CD8-positive, alpha-beta memory T cell (primary cell): Measurements from ENCODE around the gene LCN6. TPM values are rescaled to one million over a fixed set of nuclear protein-coding genes. Genes with fewer than 3 reads are reported as not detected.
"Not testable (repeated sequence)": the region's sequence is repeated elsewhere in the genome, so short reads cannot be mapped to it uniquely, and the experiment has no call there.

Experiments used
- CTCF ChIA-PET: fragments of 350-600 bp; sonication (Branson Sonifier 250); formaldehyde crosslinking; loops from one replicate; lab custom pipeline; 2021; ENCODE audit warnings: antibody characterized with exemption; lab: Charles Lee
- POLR2A ChIA-PET: fragments of 350-600 bp; sonication (Branson Sonifier 250); formaldehyde crosslinking; loops from one replicate; lab custom pipeline; 2021; ENCODE audit warnings: antibody characterized with exemption; lab: Charles Lee
- DNase-seq, 5 donors: peaks; one replicate each; pipeline versions ENCODE4 v3.0.0 to v3.0.0-alpha.2; 2020 to 2022; ENCODE audit warnings: mixed read lengths in 1 of 5
- H3K27ac ChIP-seq: one replicate; pipeline ENCODE4 v1.7.0; 2013; ENCODE audit warnings: low read depth, mild to moderate bottlenecking, low read length, moderate library complexity
- H3K27me3 ChIP-seq: 2 replicates; pipeline ENCODE4 v1.7.0; 2013; ENCODE audit warnings: low read length, mild to moderate bottlenecking; ENCODE audit not compliant: insufficient read depth, poor library complexity, severe bottlenecking
- H3K36me3 ChIP-seq: 2 replicates; pipeline ENCODE4 v1.7.0; 2013; ENCODE audit warnings: mild to moderate bottlenecking, low read length, moderate library complexity; ENCODE audit not compliant: insufficient read depth
- H3K4me1 ChIP-seq: 2 replicates; pipeline ENCODE4 v1.7.0; 2013; ENCODE audit warnings: mild to moderate bottlenecking, low read length, moderate library complexity; ENCODE audit not compliant: insufficient read depth
- H3K4me3 ChIP-seq: 2 replicates; pipeline ENCODE4 v1.7.0; 2013; ENCODE audit warnings: mild to moderate bottlenecking, low read length
- H3K9me3 ChIP-seq: 2 replicates; pipeline ENCODE4 v1.7.0; 2013; ENCODE audit warnings: mild to moderate bottlenecking, low read length
- H3K27ac Mint-ChIP-seq, 8 donors: one replicate each; pipeline ENCODE4 v1.8.0; 2020 to 2021; ENCODE audit warnings: mixed read lengths in 8 of 8, mild to moderate bottlenecking in 6 of 8, inconsistent platforms in 3 of 8, moderate library complexity in 3 of 8
- H3K27me3 Mint-ChIP-seq, 2 donors: one replicate each; pipeline ENCODE4 v1.8.0; 2020 to 2021; ENCODE audit warnings: mixed read lengths in 2 of 2, mild to moderate bottlenecking in 1 of 2, moderate library complexity in 1 of 2
- H3K36me3 Mint-ChIP-seq, 3 donors: one replicate each; pipeline ENCODE4 v1.8.0; 2020 to 2021; ENCODE audit warnings: mixed read lengths in 3 of 3, inconsistent platforms in 1 of 3, mild to moderate bottlenecking in 1 of 3
- H3K4me1 Mint-ChIP-seq, 3 donors: one replicate each; pipeline ENCODE4 v1.8.0; 2020 to 2021; ENCODE audit warnings: mixed read lengths in 3 of 3, inconsistent platforms in 1 of 3, mild to moderate bottlenecking in 1 of 3
- H3K4me3 Mint-ChIP-seq, 7 donors: one replicate each; pipeline ENCODE4 v1.8.0; 2020 to 2021; ENCODE audit warnings: mixed read lengths in 7 of 7, mild to moderate bottlenecking in 6 of 7, moderate library complexity in 4 of 7, inconsistent platforms in 2 of 7
- H3K9me3 Mint-ChIP-seq, 5 donors: one replicate each; pipeline ENCODE4 v1.8.0; 2020 to 2022; ENCODE audit warnings: mixed read lengths in 5 of 5, mild to moderate bottlenecking in 3 of 5, moderate library complexity in 2 of 5, inconsistent platforms in 1 of 5
- polyA plus RNA-seq: library from polyadenylated mRNA; unstranded; fragments of 300-500 nt; fragmentation: Illumina TruSeq; gene quantifications from one replicate; pipeline ENCODE4 v1.2.3, GENCODE V29; 2021
- total RNA-seq, 2 experiments: library from RNA; stranded (reverse); gene quantifications; one replicate each; pipeline ENCODE4 v1.2.3, GENCODE V29; 2021

The LCN6 gene
- total and polyA plus RNA-seq, 3 experiments from 2014 or later = not detected

DNA sequence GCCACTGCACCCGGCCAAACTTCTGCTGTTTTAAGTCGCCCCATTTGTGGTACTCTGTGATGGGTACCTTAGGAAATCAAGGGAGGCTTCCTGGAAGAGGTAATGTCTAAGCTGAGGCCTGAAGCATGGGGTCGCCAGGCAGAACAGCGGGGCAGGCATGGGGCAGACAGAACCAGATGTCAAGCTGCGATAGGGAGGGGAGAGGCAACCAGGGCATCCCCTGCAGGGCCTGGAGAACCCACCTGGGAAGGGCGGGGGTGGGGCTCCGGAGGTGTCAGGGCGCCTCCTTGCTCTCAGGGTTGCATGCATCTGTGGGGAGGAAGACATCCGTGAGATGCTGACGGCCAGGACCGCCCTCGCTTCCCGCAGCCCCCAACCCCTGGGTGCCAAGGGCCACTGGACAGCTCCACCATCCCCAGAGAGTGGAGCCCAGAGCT, 13.2 kb upstream of the LCN6 start:
- Mint-ChIP-seq H3K27ac (peak overlapping the region in 1 of 8 donors; percentile 57), H3K9me3 (no peaks in the 10 kb centered on the region), H3K4me1 (peaks cover 2 to 8% (median 5%) of the 10 kb centered on the region in 3 donors), H3K36me3 (no peaks in the 10 kb centered on the region), H3K27me3 (peaks cover 7 to 13% of the 10 kb centered on the region in 2 donors), H3K4me3 (no peak overlapping the region)
- H3K27me3 ChIP-seq = no peaks in the 10 kb centered on the region
- H3K4me3 ChIP-seq = no peak overlapping the region
- CTCF ChIA-PET = interaction anchor here (1.3 kb wide), 1 partner anchor 16 kb away, joined by 4 read pairs; no protein-coding TSS in a partner anchor
- DNase-seq = no peak
- H3K4me1 ChIP-seq = no peaks in the 10 kb centered on the region
- POLR2A ChIA-PET = no interaction called here
- no peaks in the 10 kb centered on the region for H3K9me3 ChIP-seq
- H3K36me3 ChIP-seq = no peaks in the 10 kb centered on the region
- no peak overlapping the region for H3K27ac ChIP-seq

- H3K36me3 Mint-ChIP-seq, H3K4me3 Mint-ChIP-seq, H3K4me1 Mint-ChIP-seq, H3K4me1 ChIP-seq, H3K9me3 ChIP-seq, H3K27me3 ChIP-seq, H3K9me3 Mint-ChIP-seq, H3K4me3 ChIP-seq, H3K27ac ChIP-seq, POLR2A ChIA-PET, H3K36me3 ChIP-seq: not testable (repeated sequence)
- DNase-seq = peak in 1 of 5 donors; percentile 25
- Mint-ChIP-seq H3K27me3 (peaks cover 7 to 16% of the 10 kb centered on the region in 2 donors), H3K27ac (peak overlapping the region in 2 of 8 donors; percentile 39 to 57)
- CTCF ChIA-PET = interaction anchor here (1.3 kb wide), 1 partner anchor 17 kb away, joined by 4 read pairs; no protein-coding TSS in a partner anchor
These were observed 12.7 kb upstream of the LCN6 start for GRCh38 chr9:136760834-136761544.

- ChIA-PET CTCF (interaction anchor here (1.3 kb wide), 1 partner anchor 17 kb away, joined by 4 read pairs; no protein-coding TSS in a partner anchor), POLR2A (no interaction called here)
- Mint-ChIP-seq H3K36me3 (no peaks in the 10 kb centered on the region), H3K27ac (no peak overlapping the region), H3K4me1 (no peaks in the 10 kb centered on the region), H3K9me3 (peaks cover 0 to 5% (median 2%) of the 10 kb centered on the region in 5 donors), H3K4me3 (no peak overlapping the region), H3K27me3 (peaks cover 7 to 21% of the 10 kb centered on the region in 2 donors)
- Histone ChIP-seq H3K4me1 (no peaks in the 10 kb centered on the region), H3K4me3 (no peak overlapping the region), H3K27ac (no peak overlapping the region), H3K9me3 (no peaks in the 10 kb centered on the region), H3K36me3 (no peaks in the 10 kb centered on the region), H3K27me3 (no peaks in the 10 kb centered on the region)
- no peak for DNase-seq
These were observed 12.1 kb upstream of the LCN6 start for GRCh38 chr9:136760424-136760823.

DNA sequence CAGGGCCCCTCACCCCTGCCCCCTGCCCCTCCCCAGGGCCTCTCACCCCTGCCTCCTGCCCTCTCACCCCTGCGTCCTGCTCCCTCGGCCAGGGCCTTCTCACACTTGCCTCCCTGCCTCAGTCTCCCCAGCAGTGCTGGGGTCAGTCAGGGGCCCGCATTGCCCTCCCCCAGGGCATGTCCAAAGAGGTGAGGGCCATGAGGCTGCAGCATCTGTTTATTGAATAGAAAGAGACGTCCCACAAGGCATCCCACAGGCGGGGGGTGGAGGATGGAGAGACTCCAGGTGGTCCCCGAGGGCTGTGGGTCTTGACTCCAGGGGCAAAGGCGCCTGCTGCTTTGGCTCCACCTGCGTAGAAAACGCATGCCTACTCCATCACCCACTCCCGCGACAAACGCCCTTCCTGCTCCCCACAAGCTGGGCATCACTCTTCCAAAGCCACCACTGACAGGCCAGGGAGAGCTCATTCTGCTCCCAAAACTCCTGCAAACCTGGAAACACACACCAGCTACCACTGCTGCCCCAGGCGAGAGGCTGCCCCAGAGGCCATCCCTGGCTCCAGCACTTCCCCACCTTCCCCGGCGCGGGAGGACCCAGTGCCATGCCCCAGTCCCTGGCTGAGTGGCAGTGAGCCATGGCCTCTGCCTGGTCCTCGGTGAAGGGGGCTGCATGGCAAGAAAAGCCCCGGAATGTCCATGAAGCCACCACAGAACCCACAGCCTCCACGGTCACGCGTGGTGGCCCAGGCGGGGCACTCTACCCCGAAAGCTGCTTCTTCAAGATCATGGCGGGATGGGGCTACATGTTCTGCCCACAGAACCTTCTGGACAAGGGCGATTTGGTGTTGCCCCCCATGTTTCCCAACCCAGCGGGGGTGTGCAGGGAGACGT, 11.4 kb upstream of the LCN6 start:
- Histone ChIP-seq H3K4me3 (no peak overlapping the region), H3K27ac (no peak overlapping the region), H3K9me3 (no peaks in the 10 kb centered on the region), H3K4me1 (no peaks in the 10 kb centered on the region), H3K36me3 (no peaks in the 10 kb centered on the region), H3K27me3 (no peaks in the 10 kb centered on the region)
- CTCF ChIA-PET = no interaction called here
- Mint-ChIP-seq H3K36me3 (no peaks in the 10 kb centered on the region), H3K4me3 (no peak overlapping the region), H3K27me3 (peaks cover 7 to 22% of the 10 kb centered on the region in 2 donors), H3K4me1 (no peaks in the 10 kb centered on the region), H3K9me3 (peaks cover 0 to 7% (median 2%) of the 10 kb centered on the region in 5 donors), H3K27ac (no peak overlapping the region)
- POLR2A ChIA-PET = no interaction called here
- DNase-seq = peak in 1 of 5 donors; percentile 33

GRCh38 chr9:136759001-136759400, 10.7 kb upstream of the LCN6 start:
- no peak overlapping the region for H3K27ac Mint-ChIP-seq
- H3K4me3 Mint-ChIP-seq = no peak overlapping the region
- H3K36me3 ChIP-seq = no peaks in the 10 kb centered on the region
- POLR2A ChIA-PET = no interaction called here
- no peaks in the 10 kb centered on the region for H3K27me3 ChIP-seq
- H3K27me3 Mint-ChIP-seq = peaks cover 7 to 22% of the 10 kb centered on the region in 2 donors
- no peaks in the 10 kb centered on the region for H3K4me1 Mint-ChIP-seq
- H3K36me3 Mint-ChIP-seq = no peaks in the 10 kb centered on the region
- H3K4me1 ChIP-seq = no peaks in the 10 kb centered on the region
- no peaks in the 10 kb centered on the region for H3K9me3 ChIP-seq
- CTCF ChIA-PET = interaction anchor here (1.3 to 1.5 kb wide), 2 partner anchors 10 to 29 kb away, joined by 3 to 4 read pairs; partner anchors contain the start of gene LCN6
- DNase-seq = peak in 1 of 5 donors; percentile 41
- H3K9me3 Mint-ChIP-seq = peaks cover 0 to 7% (median 2%) of the 10 kb centered on the region in 5 donors
- no peak overlapping the region for H3K4me3 ChIP-seq
- H3K27ac ChIP-seq = no peak overlapping the region

- Mint-ChIP-seq H3K4me3 (no peak overlapping the region), H3K27ac (no peak overlapping the region), H3K4me1 (no peaks in the 10 kb centered on the region), H3K36me3 (peaks cover 0 to under 1% (median 0%) of the 10 kb centered on the region in 3 donors), H3K27me3 (peaks cover 7 to 22% of the 10 kb centered on the region in 2 donors), H3K9me3 (peaks cover 1 to 8% (median 3%) of the 10 kb centered on the region in 5 donors)
- Histone ChIP-seq H3K4me1 (no peaks in the 10 kb centered on the region), H3K36me3 (no peaks in the 10 kb centered on the region), H3K9me3 (no peaks in the 10 kb centered on the region), H3K27ac (no peak overlapping the region), H3K4me3 (no peak overlapping the region), H3K27me3 (no peaks in the 10 kb centered on the region)
- ChIA-PET POLR2A (interaction anchor here (0.7 kb wide), 1 partner anchor 796 kb away, joined by 3 read pairs; no protein-coding TSS in a partner anchor), CTCF (interaction anchor here (0.6 to 1.5 kb wide), 4 partner anchors 9 to 31 kb away, joined by 3 to 4 read pairs (median 3); partner anchors contain the start of gene LCN6)
- no peak for DNase-seq
These were observed 9.4 kb upstream of the LCN6 start for GRCh38 chr9:136757751-136758140.

DNA sequence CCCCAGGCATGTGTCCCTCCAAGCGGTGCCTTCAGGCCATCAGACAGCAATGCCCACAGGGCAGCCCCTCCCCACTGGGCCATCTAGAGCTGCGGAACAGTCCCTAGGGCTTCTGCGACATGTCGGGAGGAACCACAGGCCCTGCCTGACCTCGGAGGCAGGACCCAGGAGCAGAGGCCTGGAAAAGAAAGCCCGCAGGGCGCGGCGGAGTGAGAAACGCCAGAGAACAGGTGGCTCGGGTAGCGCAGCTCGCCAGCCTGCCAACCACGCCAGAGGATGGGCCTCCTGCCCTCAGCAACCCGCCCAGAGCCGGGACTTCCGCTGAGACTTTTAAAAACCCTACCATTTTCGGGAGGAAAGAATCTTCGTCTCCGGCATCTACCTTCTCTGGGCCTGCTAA, 9.0 kb upstream of the LCN6 start:
- Mint-ChIP-seq H3K4me3 (no peak overlapping the region), H3K27me3 (peaks cover 7 to 26% of the 10 kb centered on the region in 2 donors), H3K27ac (peak overlapping the region in 1 of 8 donors; percentile 54), H3K9me3 (peaks cover 6 to 12% (median 7%) of the 10 kb centered on the region in 5 donors), H3K36me3 (peaks cover 0 to 5% (median 0%) of the 10 kb centered on the region in 3 donors), H3K4me1 (no peaks in the 10 kb centered on the region)
- no peak for DNase-seq
- H3K27ac ChIP-seq = no peak overlapping the region
- no peaks in the 10 kb centered on the region for H3K27me3 ChIP-seq
- CTCF ChIA-PET = interaction anchor here (1.4 kb wide), 1 partner anchor 31 kb away, joined by 3 read pairs; no protein-coding TSS in a partner anchor
- H3K4me1 ChIP-seq = no peaks in the 10 kb centered on the region
- no peaks in the 10 kb centered on the region for H3K36me3 ChIP-seq
- POLR2A ChIA-PET = interaction anchor here (0.7 kb wide), 1 partner anchor 797 kb away, joined by 3 read pairs; no protein-coding TSS in a partner anchor
- no peaks in the 10 kb centered on the region for H3K9me3 ChIP-seq
- H3K4me3 ChIP-seq = no peak overlapping the region
